Endothelial cell of umbilical vein (primary cell): ENCODE measurements around the gene PDYN.

Experiments
- EZH2 ChIP-seq: IDR thresholded peaks from 2 replicates; pipeline ENCODE4 v1.6.1; 2012; ENCODE audit warnings: borderline replicate concordance, low read depth, mild to moderate bottlenecking, moderate library complexity, low read length, inconsistent platforms; ENCODE audit not compliant: severe bottlenecking
- FOS ChIP-seq: IDR thresholded peaks from 2 replicates; pipeline ENCODE4 v1.6.1; 2011; ENCODE audit warnings: mild to moderate bottlenecking, low read length, moderate library complexity, borderline replicate concordance; ENCODE audit not compliant: insufficient read depth
- GATA2 ChIP-seq: IDR thresholded peaks from 2 replicates; pipeline ENCODE4 v1.7.0; 2011; ENCODE audit warnings: low read depth, mild to moderate bottlenecking, moderate library complexity, mixed read lengths, low read length; ENCODE audit not compliant: insufficient read length, insufficient read depth
- JUN ChIP-seq: IDR thresholded peaks from 2 replicates; pipeline ENCODE4 v1.6.1; 2011; ENCODE audit warnings: borderline replicate concordance, low read depth; ENCODE audit not compliant: insufficient read length, insufficient read depth
- TF ChIP-seq, protein P1 (sequence below), 2 donors: IDR thresholded peaks; 1 replicate in 1 of 2; 2 replicates in 1 of 2; pipeline ENCODE4 v1.5.1; 2011; ENCODE audit warnings: low read length in 2 of 2, mild to moderate bottlenecking in 2 of 2, moderate library complexity in 2 of 2, control low read depth in 1 of 2, inconsistent platforms in 1 of 2, low read depth in 1 of 2; ENCODE audit not compliant: insufficient read depth in 1 of 2; ENCODE audit errors: extremely low read depth in 1 of 2
- TF ChIP-seq, protein P2 (sequence below): IDR thresholded peaks from 2 replicates; pipeline ENCODE4 v1.6.1; 2011; ENCODE audit not compliant: insufficient read depth, insufficient read length

DNA sequence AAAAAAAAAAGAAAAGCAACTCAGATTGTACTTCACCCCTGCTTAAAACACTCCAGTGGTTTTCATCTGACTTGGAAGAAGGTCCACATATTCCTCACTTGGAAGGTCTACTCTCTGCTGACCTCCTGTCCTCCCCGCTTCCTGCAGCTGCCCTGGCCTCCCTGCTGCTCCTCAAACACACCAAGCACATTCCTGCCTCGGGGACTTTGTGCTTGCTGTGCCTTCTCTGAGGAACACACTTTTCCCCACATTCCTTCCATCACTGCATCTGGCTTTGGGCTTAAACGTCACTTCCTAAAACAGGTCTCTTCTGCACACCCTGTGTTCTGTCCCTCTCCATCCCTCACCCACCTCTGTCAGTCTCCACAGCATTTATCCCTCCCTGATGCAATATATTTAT lies 4.9 kb upstream of the PDYN start:
- TF ChIP-seq, protein P1, sequence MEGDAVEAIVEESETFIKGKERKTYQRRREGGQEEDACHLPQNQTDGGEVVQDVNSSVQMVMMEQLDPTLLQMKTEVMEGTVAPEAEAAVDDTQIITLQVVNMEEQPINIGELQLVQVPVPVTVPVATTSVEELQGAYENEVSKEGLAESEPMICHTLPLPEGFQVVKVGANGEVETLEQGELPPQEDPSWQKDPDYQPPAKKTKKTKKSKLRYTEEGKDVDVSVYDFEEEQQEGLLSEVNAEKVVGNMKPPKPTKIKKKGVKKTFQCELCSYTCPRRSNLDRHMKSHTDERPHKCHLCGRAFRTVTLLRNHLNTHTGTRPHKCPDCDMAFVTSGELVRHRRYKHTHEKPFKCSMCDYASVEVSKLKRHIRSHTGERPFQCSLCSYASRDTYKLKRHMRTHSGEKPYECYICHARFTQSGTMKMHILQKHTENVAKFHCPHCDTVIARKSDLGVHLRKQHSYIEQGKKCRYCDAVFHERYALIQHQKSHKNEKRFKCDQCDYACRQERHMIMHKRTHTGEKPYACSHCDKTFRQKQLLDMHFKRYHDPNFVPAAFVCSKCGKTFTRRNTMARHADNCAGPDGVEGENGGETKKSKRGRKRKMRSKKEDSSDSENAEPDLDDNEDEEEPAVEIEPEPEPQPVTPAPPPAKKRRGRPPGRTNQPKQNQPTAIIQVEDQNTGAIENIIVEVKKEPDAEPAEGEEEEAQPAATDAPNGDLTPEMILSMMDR (IDR thresholded peaks at IDR 0.05; ENCODE audit: extremely low read depth in 1 of 2, insufficient read depth in 1 of 2, low read depth in 1 of 2, low read length in 2 of 2), result no peak
- TF ChIP-seq GATA2 (no peak), EZH2 (no peak), JUN (no peak), FOS (no peak)
- TF ChIP-seq, protein P2, sequence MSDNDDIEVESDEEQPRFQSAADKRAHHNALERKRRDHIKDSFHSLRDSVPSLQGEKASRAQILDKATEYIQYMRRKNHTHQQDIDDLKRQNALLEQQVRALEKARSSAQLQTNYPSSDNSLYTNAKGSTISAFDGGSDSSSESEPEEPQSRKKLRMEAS, result no peak
